ENCODE measurements around the gene FRK.
"Not testable (repeated sequence)": the region's sequence is repeated elsewhere in the genome, so short reads cannot be mapped to it uniquely, and the experiment has no call there.

Gene FRK

GRCh38 chr6:115947966-115948541 is 112.6 kb downstream of the FRK start:
- no peak for DNase-seq (ENCODE audit: low read depth in 1 of 2, low spot score in 1 of 2)

- no peak for DNase-seq (ENCODE audit: low read depth in 1 of 2, low spot score in 1 of 2)
Observed at GRCh38 chr6:115945812-115946211, 114.9 kb downstream of the FRK start.

- DNase-seq (ENCODE audit: low read depth in 1 of 2, low spot score in 1 of 2): no peak
Observed at GRCh38 chr6:115945306-115945705, 115.4 kb downstream of the FRK start.

GRCh38 chr6:115944829-115945228 is 115.9 kb downstream of the FRK start:
- not testable (repeated sequence) for DNase-seq (ENCODE audit: low read depth in 1 of 2, low spot score in 1 of 2)

GRCh38 chr6:115937502-115937901 is 123.2 kb downstream of the FRK start:
- DNase-seq (ENCODE audit: low read depth in 1 of 2, low spot score in 1 of 2): not testable (repeated sequence)

- no peak for DNase-seq (ENCODE audit: low read depth in 1 of 2, low spot score in 1 of 2)
Observed at GRCh38 chr6:115935361-115935760, 125.3 kb downstream of the FRK start.

GRCh38 chr6:115934829-115935228 is 125.9 kb downstream of the FRK start:
- no peak for DNase-seq (ENCODE audit: low read depth in 1 of 2, low spot score in 1 of 2)

- DNase-seq (ENCODE audit: low read depth in 1 of 2, low spot score in 1 of 2): no peak
Observed at GRCh38 chr6:115934145-115934544, 126.5 kb downstream of the FRK start.

GRCh38 chr6:115932481-115932880 is 128.2 kb downstream of the FRK start:
- DNase-seq (ENCODE audit: low read depth in 1 of 2, low spot score in 1 of 2): no peak

- DNase-seq (ENCODE audit: low read depth in 1 of 2, low spot score in 1 of 2): not testable (repeated sequence)
Observed at GRCh38 chr6:115928000-115928399, 132.7 kb downstream of the FRK start.

- DNase-seq (ENCODE audit: low read depth in 1 of 2, low spot score in 1 of 2): no peak
Observed at GRCh38 chr6:115922971-115923370, 137.7 kb downstream of the FRK start.

GRCh38 chr6:115914098-115914497 is 146.6 kb downstream of the FRK start:
- no peak for DNase-seq (ENCODE audit: low read depth in 1 of 2, low spot score in 1 of 2)

- no peak for DNase-seq (ENCODE audit: low read depth in 1 of 2, low spot score in 1 of 2)
Observed at GRCh38 chr6:115909923-115910546, 150.7 kb downstream of the FRK start.

GRCh38 chr6:115908906-115909559 is 151.7 kb downstream of the FRK start:
- no peak for DNase-seq (ENCODE audit: low read depth in 1 of 2, low spot score in 1 of 2)

GRCh38 chr6:115905471-115905870 is 155.2 kb downstream of the FRK start:
- no peak for DNase-seq (ENCODE audit: low read depth in 1 of 2, low spot score in 1 of 2)

- DNase-seq (ENCODE audit: low read depth in 1 of 2, low spot score in 1 of 2): no peak
Observed at GRCh38 chr6:115902436-115902835, 158.3 kb downstream of the FRK start.

GRCh38 chr6:115901896-115902295 is 158.8 kb downstream of the FRK start:
- no peak for DNase-seq (ENCODE audit: low read depth in 1 of 2, low spot score in 1 of 2)

- DNase-seq (ENCODE audit: low read depth in 1 of 2, low spot score in 1 of 2): no peak
Observed at GRCh38 chr6:115899730-115900282, 160.9 kb downstream of the FRK start.

GRCh38 chr6:115898246-115898645 is 162.4 kb downstream of the FRK start:
- DNase-seq (ENCODE audit: low read depth in 1 of 2, low spot score in 1 of 2): no peak

GRCh38 chr6:115896538-115897129 is 164.1 kb downstream of the FRK start:
- DNase-seq (ENCODE audit: low read depth in 1 of 2, low spot score in 1 of 2): no peak

GRCh38 chr6:115894426-115894992 is 166.2 kb downstream of the FRK start:
- no peak for DNase-seq (ENCODE audit: low read depth in 1 of 2, low spot score in 1 of 2)

- DNase-seq (ENCODE audit: low read depth in 1 of 2, low spot score in 1 of 2): no peak
Observed at GRCh38 chr6:115891750-115892149, 168.9 kb downstream of the FRK start.

Measured in stimulated activated CD4-positive, alpha-beta T cell treated with anti-CD3 and anti-CD28 coated beads, Interleukin-15, amount 100 ng/mL, for 1 hour (primary cell).